Choroid plexus epithelial cell (primary cell): ENCODE data around the gene FBXO47.

Source experiments
- DNase-seq: peaks from one replicate; pipeline ENCODE4 v3.0.0-alpha.2; 2010; ENCODE audit warnings: low read depth
- H3K4me3 ChIP-seq: 2 replicates; pipeline ENCODE4 v1.5.1; 2011; ENCODE audit warnings: low read depth, mild to moderate bottlenecking, control low read depth, low read length, moderate library complexity
- TF ChIP-seq, protein P1 (sequence below): conservative IDR thresholded peaks from 2 replicates; pipeline ENCODE4 v1.5.1; 2011; ENCODE audit warnings: low read depth, mild to moderate bottlenecking, control low read depth, inconsistent platforms, low read length, moderate library complexity

The FBXO47 gene

DNA sequence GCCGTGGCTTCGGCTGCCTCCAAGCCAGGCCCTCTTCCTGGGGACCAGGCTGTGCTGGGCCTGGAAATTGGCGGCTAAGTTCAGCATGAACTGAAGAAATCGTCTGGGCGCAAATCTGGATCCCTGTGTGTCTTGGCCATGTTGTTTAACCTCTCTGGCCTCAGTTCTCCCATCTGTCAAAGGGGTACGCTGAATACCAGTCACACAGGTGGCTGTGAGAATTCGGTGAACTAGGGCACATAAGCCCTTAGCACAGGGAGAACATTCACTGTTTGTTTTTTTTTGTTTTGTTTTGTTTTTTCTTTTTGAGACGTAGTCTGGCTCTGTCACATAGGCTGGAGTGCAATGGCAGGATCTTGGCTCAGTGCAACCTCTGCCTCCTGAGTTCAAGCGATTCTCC lies 78.4 kb downstream of the FBXO47 start:
- TF ChIP-seq, protein P1, sequence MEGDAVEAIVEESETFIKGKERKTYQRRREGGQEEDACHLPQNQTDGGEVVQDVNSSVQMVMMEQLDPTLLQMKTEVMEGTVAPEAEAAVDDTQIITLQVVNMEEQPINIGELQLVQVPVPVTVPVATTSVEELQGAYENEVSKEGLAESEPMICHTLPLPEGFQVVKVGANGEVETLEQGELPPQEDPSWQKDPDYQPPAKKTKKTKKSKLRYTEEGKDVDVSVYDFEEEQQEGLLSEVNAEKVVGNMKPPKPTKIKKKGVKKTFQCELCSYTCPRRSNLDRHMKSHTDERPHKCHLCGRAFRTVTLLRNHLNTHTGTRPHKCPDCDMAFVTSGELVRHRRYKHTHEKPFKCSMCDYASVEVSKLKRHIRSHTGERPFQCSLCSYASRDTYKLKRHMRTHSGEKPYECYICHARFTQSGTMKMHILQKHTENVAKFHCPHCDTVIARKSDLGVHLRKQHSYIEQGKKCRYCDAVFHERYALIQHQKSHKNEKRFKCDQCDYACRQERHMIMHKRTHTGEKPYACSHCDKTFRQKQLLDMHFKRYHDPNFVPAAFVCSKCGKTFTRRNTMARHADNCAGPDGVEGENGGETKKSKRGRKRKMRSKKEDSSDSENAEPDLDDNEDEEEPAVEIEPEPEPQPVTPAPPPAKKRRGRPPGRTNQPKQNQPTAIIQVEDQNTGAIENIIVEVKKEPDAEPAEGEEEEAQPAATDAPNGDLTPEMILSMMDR: no peak
- no peak overlapping the region for H3K4me3 ChIP-seq
- no peak for DNase-seq

DNA sequence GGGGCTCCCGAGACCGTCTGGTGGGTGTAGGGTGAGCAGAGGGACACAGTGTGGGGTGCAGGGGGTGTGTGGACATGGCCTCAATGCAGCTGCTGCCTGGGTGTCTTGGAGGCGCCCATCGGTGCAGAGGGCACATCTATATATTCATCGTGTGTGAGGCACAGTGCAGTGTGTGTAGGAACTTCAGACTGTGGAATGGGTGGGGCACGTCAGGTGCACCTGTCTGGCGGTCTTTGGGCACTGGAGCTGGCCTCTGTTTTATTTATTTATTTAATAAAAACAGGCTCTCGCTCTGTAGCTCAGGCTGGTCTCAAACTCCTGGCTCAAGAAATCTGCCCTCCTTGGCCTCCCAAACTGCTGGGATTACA lies 80.6 kb downstream of the FBXO47 start:
- no peak overlapping the region for H3K4me3 ChIP-seq
- no peak for DNase-seq
- TF ChIP-seq, protein P1: no peak
